Measurements from ENCODE around the gene UBN1. TPM values are rescaled to one million over a fixed set of nuclear protein-coding genes. Genes with fewer than 3 reads are reported as not detected.
A peak's percentile ranks its signal among the peaks of the same experiment; 100 is the strongest.

The UBN1 gene
- total and polyA plus RNA-seq, 2 of the 13 experiments (the other 11 are each of a cell fraction or from before 2014, with no cell fraction given): 10.6 to 23.5 TPM

- ChIA-PET CTCF (ENCODE audit: low intra/inter-chr PET ratio, low total read pairs) (no interaction called here), POLR2A (interaction anchor here (0.5 to 3.7 kb wide), 11 partner anchors 8 to 234 kb away, joined by 3 to 17 read pairs (median 5); partner anchors contain the start of genes ANKS3, DNAAF8, SEC14L5 and SEPTIN12)
- peaks cover 0 to 22% of the 10 kb centered on the region in 2 experiments; a peak in 3 of 5 replicates for H3K36me3 ChIP-seq (replicated peaks in 1 of 2; ENCODE audit: control insufficient read depth in 1 of 2, insufficient read depth in 2 of 2, low read length in 2 of 2)
- no peak for TF ChIP-seq CHCHD3 (CRISPR knock-in tag; IDR thresholded peaks at IDR 0.05)
- peak; percentile 20; the same call in 1 of the 2 replicates for TF ChIP-seq ETV6 (CRISPR knock-in tag; conservative IDR thresholded peaks at IDR 0.05)
- peak; percentile 76; the same call in 1 of the 2 replicates for TF ChIP-seq SIN3A (IDR thresholded peaks at IDR 0.05; ENCODE audit: borderline replicate concordance, low read depth, low read length)
- TF ChIP-seq ERF (CRISPR knock-in tag; IDR thresholded peaks at IDR 0.05): peak; percentile 49; the same call in 1 of the 2 replicates
- peak; percentile 71 for TF ChIP-seq TFDP1 (CRISPR knock-in tag; IDR thresholded peaks at IDR 0.05; ENCODE audit: borderline replicate concordance)
- TF ChIP-seq ARID4A (CRISPR knock-in tag; IDR thresholded peaks at IDR 0.05; ENCODE audit: borderline replicate concordance): peak; percentile 67
- TF ChIP-seq MIXL1 (CRISPR knock-in tag; IDR thresholded peaks at IDR 0.05): peak; percentile 35; the same call in 1 of the 2 replicates
- no peak for TF ChIP-seq NR0B2 (CRISPR knock-in tag; IDR thresholded peaks at IDR 0.05)
- TF ChIP-seq RFX1 (IDR thresholded peaks at IDR 0.05): no peak
- TF ChIP-seq MAF1 (CRISPR knock-in tag; IDR thresholded peaks at IDR 0.05; ENCODE audit: borderline replicate concordance): 0 out of 2 replicates have a peak, but pooled peaks have one; percentile 18
- peak; percentile 40; the same call in 1 of the 2 replicates for TF ChIP-seq ZNF143 (CRISPR knock-in tag; IDR thresholded peaks at IDR 0.05)
- TF ChIP-seq ZNF552 (CRISPR knock-in tag; IDR thresholded peaks at IDR 0.05; ENCODE audit: borderline replicate concordance): 0 out of 2 replicates have a peak, but pooled peaks have one; percentile 23
- TF ChIP-seq ZNF670 (CRISPR knock-in tag; IDR thresholded peaks at IDR 0.05; ENCODE audit: borderline replicate concordance): 0 out of 2 replicates have a peak, but pooled peaks have one; percentile 34
- TF ChIP-seq KDM3A (CRISPR knock-in tag; IDR thresholded peaks at IDR 0.05; ENCODE audit: low read depth): 0 out of 2 replicates have a peak, but pooled peaks have one; percentile 52
- peak; percentile 66; the same call in 1 of the 2 replicates for TF ChIP-seq ZNF746 (CRISPR knock-in tag; IDR thresholded peaks at IDR 0.05)
- peak; percentile 57; the same call in 1 of the 2 replicates for TF ChIP-seq THAP11 (CRISPR knock-in tag; IDR thresholded peaks at IDR 0.05)
- peak; percentile 18; the same call in 1 of the 2 replicates for TF ChIP-seq STAG1 (CRISPR knock-in tag; IDR thresholded peaks at IDR 0.05)
- TF ChIP-seq ZNF501 (CRISPR knock-in tag; IDR thresholded peaks at IDR 0.05): peak; percentile 77
- TF ChIP-seq ELF3 (CRISPR knock-in tag; IDR thresholded peaks at IDR 0.05): peak; percentile 15; the same call in 1 of the 2 replicates
These were observed 45.2 kb upstream of the UBN1 start, which contains the start of gene ROGDI for GRCh38 chr16:4801962-4802658. ROGDI (minus strand) TSS chr16:4802633; CDS start chr16:4802571, 62 bp downstream.

More at GRCh38 chr16:4801962-4802658, 45.2 kb upstream of the UBN1 start, which contains the start of gene ROGDI:
- no peaks in the 10 kb centered on the region for H4K20me1 ChIP-seq (ENCODE audit: insufficient read depth, low read length)
- peak within 1 kb of the TSS; percentile 65 for H3K9ac ChIP-seq (ENCODE audit: insufficient read depth, low read depth, low read length)
- peak within 1 kb of the TSS; percentile 93 for H3K4me2 ChIP-seq (ENCODE audit: low read depth, low read length)
- H2AFZ ChIP-seq (ENCODE audit: low read length): peak within 1 kb of the TSS; percentile 20
- 0% methylated on average over 11 of the region's 70 CpGs for WGBS (ENCODE audit: low lambda C conversion rate)
- intact Hi-C loops (cut with micrococcal nuclease; ENCODE audit: unreplicated experiment): loop anchor here (2.0 to 5.0 kb wide), 2 partner anchors 35 to 70 kb away; partner anchors contain the start of genes ANKS3, DNAAF8 and ZNF500
- DNase-seq (ENCODE audit: low spot score) (peak; percentile 80), ATAC-seq (peak; percentile 66), FAIRE-seq (no peak)
- H3K79me2 ChIP-seq (ENCODE audit: insufficient read depth, low read length): no peaks in the 10 kb centered on the region
- H3K27me3 ChIP-seq (ENCODE audit: control insufficient read depth in 1 of 2, insufficient read depth in 2 of 2, low read length in 2 of 2): no peaks in the 10 kb centered on the region
- BruUV-seq (replicated peaks): no TSS peak
- H3K9me3 ChIP-seq (ENCODE audit: low read length): no peaks in the 10 kb centered on the region
- in situ Hi-C loops (cut with HindIII; ENCODE audit: extremely low pct_ligation_motif_present, low pct_unique_long_range_greater_than_20kb): no loop called here
- peaks cover 24% of the 10 kb centered on the region for H3K4me1 ChIP-seq (ENCODE audit: insufficient read depth, low read length)
- H3K4me3 ChIP-seq (replicated peaks in 1 of 3; ENCODE audit: insufficient read depth in 1 of 3, low read depth in 2 of 3, low read length in 3 of 3): peak within 1 kb of the TSS; percentile 88 to 90 (median 90)
- H3K27ac ChIP-seq (ENCODE audit: extremely low read length, insufficient read depth, low read length): peak within 1 kb of the TSS; percentile 83

All from HepG2 (cell line).